K562 (cell line): Measurements from ENCODE around the gene FOSL1. TPM values are rescaled to one million over a fixed set of nuclear protein-coding genes. Genes with fewer than 3 reads are reported as not detected.

Experiments used
- ARHGAP35 ChIP-seq: fragments of 450-650 bp; IDR thresholded peaks from 2 replicates; pipeline ENCODE4 v1.6.1; 2018; ENCODE audit not compliant: partially characterized antibody
- BDP1 ChIP-seq: IDR thresholded peaks from 3 replicates; pipeline ENCODE4 v1.6.1; 2011; ENCODE audit not compliant: insufficient read length, insufficient read depth
- CEBPB ChIP-seq: fragments of 450-650 bp; IDR thresholded peaks from 2 replicates; pipeline ENCODE4 v1.6.1; 2016; ENCODE audit warnings: missing genetic modification characterization, missing compliant biosample characterization
- ETV1 ChIP-seq: fragments of 450-650 bp; conservative IDR thresholded peaks from 2 replicates; pipeline ENCODE4 v1.6.1; 2016; ENCODE audit warnings: missing genetic modification characterization, control low read depth, low read depth, missing compliant biosample characterization
- FOXP1 ChIP-seq: sonication (generic); formaldehyde crosslinking; IDR thresholded peaks from 2 replicates; pipeline ENCODE4 v1.8.0; 2022; ENCODE audit warnings: mild to moderate bottlenecking, missing genetic modification reagents
- HMGXB4 ChIP-seq: sonication (generic); formaldehyde crosslinking; IDR thresholded peaks from 2 replicates; pipeline ENCODE4 v1.8.1; 2023; ENCODE audit warnings: mild to moderate bottlenecking, missing genetic modification reagents
- TAF9B ChIP-seq: fragments of 450-650 bp; IDR thresholded peaks from 2 replicates; pipeline ENCODE4 v1.6.1; 2018; ENCODE audit warnings: mild to moderate bottlenecking; ENCODE audit not compliant: partially characterized antibody
- TRIM28 ChIP-seq: fragments of 450-650 bp; IDR thresholded peaks from 2 replicates; pipeline ENCODE4 v1.6.1; 2017
- XRCC5 ChIP-seq: fragments of 200-400 bp; formaldehyde crosslinking; IDR thresholded peaks from 2 replicates; pipeline ENCODE4 v1.6.1; 2017; ENCODE audit warnings: low read depth, mild to moderate bottlenecking, low read length
- ZC3H11A ChIP-seq: IDR thresholded peaks from 2 replicates; pipeline ENCODE4 v1.6.1; 2012; ENCODE audit warnings: low read depth, low read length, improper control_type of control experiment
- ZC3H4 ChIP-seq: sonication (generic); formaldehyde crosslinking; IDR thresholded peaks from 2 replicates; pipeline ENCODE4 v1.9.0; 2021; ENCODE audit warnings: missing genetic modification reagents, borderline replicate concordance
- ZNF175 ChIP-seq: fragments of 200-800 bp; sonication (Bioruptor generic); IDR thresholded peaks from 2 replicates; pipeline ENCODE4 v1.6.1; 2016; ENCODE audit warnings: low read depth, mild to moderate bottlenecking, missing genetic modification characterization, missing compliant biosample characterization
- ZNF212 ChIP-seq: fragments of 450-650 bp; formaldehyde crosslinking; IDR thresholded peaks from 2 replicates; pipeline ENCODE4 v1.4.0; 2020; ENCODE audit warnings: mild to moderate bottlenecking
- ZNF274 ChIP-seq: IDR thresholded peaks from 2 replicates; pipeline ENCODE4 v1.6.1; 2011; ENCODE audit warnings: low read depth, mild to moderate bottlenecking, low read length, moderate library complexity, borderline replicate concordance
- ZNF431 ChIP-seq: sonication (generic); formaldehyde crosslinking; IDR thresholded peaks from 2 replicates; pipeline ENCODE4 v1.8.0; 2022; ENCODE audit warnings: mild to moderate bottlenecking, missing genetic modification reagents
- ZNF592 ChIP-seq: fragments of 450-650 bp; IDR thresholded peaks from 2 replicates; pipeline ENCODE4 v1.6.1; 2017; ENCODE audit warnings: antibody characterized with exemption, mild to moderate bottlenecking
- ZNF740 ChIP-seq, 3 experiments: fragments of 200-800 bp in 1 of 3; sonication (Bioruptor generic) in 1 of 3; sonication (generic) in 1 of 3; formaldehyde crosslinking in 1 of 3; IDR thresholded peaks; 2 replicates each; pipeline versions ENCODE4 v1.6.1 to v1.8.0; 2016 to 2022; ENCODE audit warnings: mild to moderate bottlenecking in 2 of 3, missing compliant biosample characterization in 2 of 3, missing genetic modification characterization in 2 of 3, missing genetic modification reagents in 1 of 3
- polyA plus RNA-seq, 8 experiments: library from polyadenylated mRNA; depleted of rRNA in 4 of 8; stranded (reverse) in 5 of 8; unstranded in 3 of 8; fragments of >200 nt; fragmentation: Nextera tagmentation in 2 of 8; fragmentation: Illumina TruSeq in 1 of 8; extraction: Ambion mirVana in 2 of 8; extraction: Trizol in 1 of 8; gene quantifications; 2 replicates each; pipeline versions ENCODE4 v1.2.1 to v1.2.3, GENCODE V29; 2011 to 2014; ENCODE audit warnings: inconsistent platforms in 1 of 8, missing spikeins in 1 of 8
- total RNA-seq, 7 experiments: library from RNA; depleted of rRNA in 6 of 7; stranded (reverse); fragments of >200 nt in 6 of 7; fragmentation: Illumina TruSeq in 2 of 7; extraction: Trizol in 2 of 7; gene quantifications; 2 replicates each; pipeline versions ENCODE4 v1.2.1 to v1.2.3, GENCODE V29; 2011 to 2021; ENCODE audit warnings: low replicate concordance in 1 of 7
- TF ChIP-seq, protein P1 (sequence below), 2 experiments: fragments of 450-650 bp; conservative IDR thresholded peaks; 2 replicates each; pipeline ENCODE4 v1.6.1; 2017; ENCODE audit warnings: mild to moderate bottlenecking in 2 of 2, moderate library complexity in 2 of 2
- TF ChIP-seq, protein P2 (sequence below): fragments of 450-650 bp; formaldehyde crosslinking; conservative IDR thresholded peaks from 2 replicates; pipeline ENCODE4 v1.4.0; 2022; ENCODE audit warnings: mild to moderate bottlenecking, missing genetic modification characterization

The FOSL1 gene
- total and polyA plus RNA-seq, 9 of the 15 experiments (the other 6 are each of a cell fraction or from before 2014, with no cell fraction given): 3.5 to 39.6 (median 10.0) TPM

DNA sequence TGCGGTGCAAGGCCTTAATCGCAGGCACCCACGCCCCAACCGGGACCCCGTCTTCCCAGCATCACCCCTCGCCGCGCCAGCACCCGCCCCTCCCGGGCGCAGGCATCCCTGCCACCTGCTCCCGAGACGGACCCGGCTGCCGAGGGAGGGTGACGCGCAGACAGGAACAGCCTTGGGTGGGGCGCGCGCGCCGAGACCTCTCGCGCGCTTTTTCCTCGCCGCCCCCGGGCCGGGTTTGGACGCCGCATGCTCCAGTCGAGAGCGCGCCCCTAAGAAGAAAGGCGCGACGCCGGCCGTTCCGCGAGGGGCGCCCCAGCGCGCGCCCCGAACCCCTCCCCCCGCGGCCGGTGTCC lies 42.7 kb downstream of the FOSL1 start (continued):
- no peak for TF ChIP-seq ZNF592
- no peak for TF ChIP-seq CEBPB (tag)
- TF ChIP-seq HMGXB4 (CRISPR knock-in tag): no peak
- TF ChIP-seq BDP1: no peak
- TF ChIP-seq, protein P1, sequence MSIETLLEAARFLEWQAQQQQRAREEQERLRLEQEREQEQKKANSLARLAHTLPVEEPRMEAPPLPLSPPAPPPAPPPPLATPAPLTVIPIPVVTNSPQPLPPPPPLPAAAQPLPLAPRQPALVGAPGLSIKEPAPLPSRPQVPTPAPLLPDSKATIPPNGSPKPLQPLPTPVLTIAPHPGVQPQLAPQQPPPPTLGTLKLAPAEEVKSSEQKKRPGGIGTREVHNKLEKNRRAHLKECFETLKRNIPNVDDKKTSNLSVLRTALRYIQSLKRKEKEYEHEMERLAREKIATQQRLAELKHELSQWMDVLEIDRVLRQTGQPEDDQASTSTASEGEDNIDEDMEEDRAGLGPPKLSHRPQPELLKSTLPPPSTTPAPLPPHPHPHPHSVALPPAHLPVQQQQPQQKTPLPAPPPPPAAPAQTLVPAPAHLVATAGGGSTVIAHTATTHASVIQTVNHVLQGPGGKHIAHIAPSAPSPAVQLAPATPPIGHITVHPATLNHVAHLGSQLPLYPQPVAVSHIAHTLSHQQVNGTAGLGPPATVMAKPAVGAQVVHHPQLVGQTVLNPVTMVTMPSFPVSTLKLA (conservative IDR thresholded peaks at IDR 0.05): no peak
- TF ChIP-seq ZNF175 (CRISPR knock-in tag): no peak
- TF ChIP-seq TRIM28: no peak
- TF ChIP-seq ZC3H11A: no peak
- TF ChIP-seq ZNF740 (CRISPR knock-in tag; IDR thresholded peaks at IDR 0.05): peak; percentile 50
- no peak; a peak in 1 of 4 replicates for TF ChIP-seq ZNF740 (tag; IDR thresholded peaks at IDR 0.05)
- TF ChIP-seq ZC3H4 (CRISPR knock-in tag): no peak
- no peak for TF ChIP-seq ARHGAP35
- TF ChIP-seq TAF9B: no peak
- TF ChIP-seq, protein P2, sequence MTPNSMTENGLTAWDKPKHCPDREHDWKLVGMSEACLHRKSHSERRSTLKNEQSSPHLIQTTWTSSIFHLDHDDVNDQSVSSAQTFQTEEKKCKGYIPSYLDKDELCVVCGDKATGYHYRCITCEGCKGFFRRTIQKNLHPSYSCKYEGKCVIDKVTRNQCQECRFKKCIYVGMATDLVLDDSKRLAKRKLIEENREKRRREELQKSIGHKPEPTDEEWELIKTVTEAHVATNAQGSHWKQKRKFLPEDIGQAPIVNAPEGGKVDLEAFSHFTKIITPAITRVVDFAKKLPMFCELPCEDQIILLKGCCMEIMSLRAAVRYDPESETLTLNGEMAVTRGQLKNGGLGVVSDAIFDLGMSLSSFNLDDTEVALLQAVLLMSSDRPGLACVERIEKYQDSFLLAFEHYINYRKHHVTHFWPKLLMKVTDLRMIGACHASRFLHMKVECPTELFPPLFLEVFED (CRISPR knock-in tag): no peak
- no peak for TF ChIP-seq ETV1 (tag)
- TF ChIP-seq ZNF274: no peak
- no peak for TF ChIP-seq XRCC5
- no peak for TF ChIP-seq FOXP1 (CRISPR knock-in tag)
- no peak for TF ChIP-seq ZNF431 (CRISPR knock-in tag)
- TF ChIP-seq ZNF212: no peak
